Measurements from ENCODE around the gene MYO1E. TPM values are rescaled to one million over a fixed set of nuclear protein-coding genes. Genes with fewer than 3 reads are reported as not detected.

Gene MYO1E
- 237 to 327 TPM (median 313 TPM) in 5 replicates for total RNA-seq (2022; extraction: Qiagen RNA extraction)

DNA sequence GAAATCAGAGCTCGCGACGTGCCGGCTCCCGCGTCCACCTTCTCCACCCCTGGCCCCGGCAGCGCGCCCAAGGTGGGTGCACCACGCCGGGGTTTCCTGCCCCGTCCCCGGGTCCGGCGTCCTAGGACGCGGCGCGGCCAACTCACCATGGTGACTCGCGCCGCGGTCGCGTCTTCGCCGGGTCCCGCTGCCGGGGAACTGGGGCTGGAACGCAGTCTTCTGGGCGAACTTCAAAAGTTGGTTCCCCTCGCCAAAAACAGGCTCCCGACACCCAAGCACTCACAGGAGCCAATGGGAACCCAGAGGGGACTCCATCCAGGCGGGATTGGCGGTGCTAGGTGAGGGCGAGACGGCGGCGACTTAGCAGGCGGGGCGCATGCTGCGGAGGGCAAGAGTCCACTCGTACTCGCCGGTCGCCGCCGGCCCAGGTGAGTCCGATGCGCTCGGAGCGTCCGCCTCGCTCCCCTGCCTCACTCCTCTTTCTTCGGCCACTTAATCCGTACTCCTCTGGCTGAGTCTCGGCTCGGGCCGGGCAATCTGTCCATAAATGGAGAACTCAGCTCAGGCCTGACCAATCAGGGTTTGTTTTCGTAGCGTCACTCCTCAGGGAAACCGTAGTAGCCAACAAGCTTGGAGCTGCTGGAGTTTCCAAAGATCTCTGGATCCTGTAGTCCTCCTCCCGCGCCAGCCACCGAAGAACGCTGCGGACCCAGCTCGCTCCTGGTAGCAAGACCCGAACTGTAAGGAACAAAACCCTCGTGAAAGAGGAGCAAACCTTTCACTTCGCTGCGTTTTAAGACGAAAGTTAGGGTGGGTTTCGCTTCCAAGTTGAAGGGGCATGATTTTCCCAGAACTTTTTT, at the start of gene MYO1E:
Gene MYO1E (minus strand): TSS at position 520 of the 860 bp plus-strand sequence. CDS start 371 bp downstream, at position 149.

DNA sequence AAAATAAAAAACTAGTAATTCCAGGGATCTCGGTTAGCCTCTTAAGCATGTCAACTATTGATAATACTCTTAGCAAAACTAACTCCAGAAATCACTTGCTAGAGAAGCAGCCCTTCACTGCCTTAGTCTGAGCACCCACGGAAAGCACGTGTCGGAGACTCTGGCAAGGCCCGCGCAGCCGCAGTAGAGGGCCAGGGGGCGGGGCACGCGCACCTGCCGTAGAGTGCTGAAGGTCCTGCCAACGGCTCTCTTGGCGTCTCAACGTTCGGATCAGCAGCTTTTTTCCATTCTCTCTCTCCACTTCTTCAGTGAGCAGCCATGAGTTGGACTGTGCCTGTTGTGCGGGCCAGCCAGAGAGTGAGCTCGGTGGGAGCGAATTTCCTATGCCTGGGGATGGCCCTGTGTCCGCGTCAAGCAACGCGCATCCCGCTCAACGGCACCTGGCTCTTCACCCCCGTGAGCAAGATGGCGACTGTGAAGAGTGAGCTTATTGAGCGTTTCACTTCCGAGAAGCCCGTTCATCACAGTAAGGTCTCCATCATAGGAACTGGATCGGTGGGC, 166.0 kb downstream of the MYO1E start, which contains the start of gene LDHAL6B:
Gene LDHAL6B (plus strand): TSS at position 221 of the 561 bp plus-strand sequence. CDS start 98 bp downstream, at position 319.

DNA sequence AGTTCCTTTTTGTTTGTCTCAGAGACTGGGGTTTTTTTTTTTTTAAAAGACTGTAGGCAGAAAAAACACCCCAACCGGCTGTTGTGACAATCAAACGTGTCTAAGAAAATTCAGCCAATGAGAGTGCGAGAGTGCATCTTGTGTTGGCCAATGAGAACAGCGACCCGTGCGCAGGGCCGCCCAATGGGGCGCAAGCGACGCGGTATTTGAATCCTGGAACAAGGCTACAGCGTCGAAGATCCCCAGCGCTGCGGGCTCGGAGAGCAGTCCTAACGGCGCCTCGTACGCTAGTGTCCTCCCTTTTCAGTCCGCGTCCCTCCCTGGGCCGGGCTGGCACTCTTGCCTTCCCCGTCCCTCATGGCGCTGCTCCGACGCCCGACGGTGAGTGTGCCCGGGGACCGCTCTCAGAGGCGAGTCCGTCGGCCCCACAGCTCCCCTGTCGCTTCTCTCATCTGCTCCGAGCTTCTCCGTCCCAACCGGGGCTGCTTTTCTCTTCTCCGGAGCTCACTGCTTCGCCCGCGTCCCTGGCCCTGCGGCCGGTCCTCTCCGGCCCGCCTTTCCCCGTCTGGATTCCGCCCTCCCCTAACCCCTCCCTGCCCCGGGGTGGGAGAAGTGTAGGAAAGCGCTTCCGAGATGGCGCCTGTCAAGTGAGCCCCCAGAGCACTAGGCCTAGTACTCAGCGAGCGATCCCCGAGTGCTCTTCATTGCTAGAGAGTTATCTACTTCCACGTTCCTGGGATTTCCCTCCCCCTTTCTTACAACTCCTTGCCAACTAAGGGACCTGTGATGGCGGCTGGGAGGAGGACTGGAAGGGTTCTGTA, 267.5 kb downstream of the MYO1E start, which contains the start of gene CCNB2:
Gene CCNB2 (plus strand): TSS at position 235 of the 821 bp plus-strand sequence. CDS start 123 bp downstream, at position 358.

Other genes with a start within 250 kb of the MYO1E start
- gene LDHAL6B, start 166.0 kb downstream of the MYO1E start, total RNA-seq (2022; extraction: Qiagen RNA extraction), result not detected in 5 replicates
- 10.7 to 12.7 TPM (median 11.4 TPM) in 5 replicates for gene FAM81A, start 65.3 kb upstream of the MYO1E start, total RNA-seq (2022; extraction: Qiagen RNA extraction)
- gene GCNT3, start 238.9 kb upstream of the MYO1E start, total RNA-seq (2022; extraction: Qiagen RNA extraction), result 121 to 140 TPM (median 128 TPM) in 5 replicates

Data from A549 treated with Hydrocortisone at 1 μM for 4 hours (cell line).